ENCODE data around the gene RBM19.
"Not testable (repeated sequence)": the region's sequence is repeated elsewhere in the genome, so short reads cannot be mapped to it uniquely, and the experiment has no call there.

RBM19 gene

GRCh38 chr12:113818283-113818682 lies 147.8 kb downstream of the RBM19 start:
- in situ Hi-C loops (cut with MboI; ENCODE audit: low sequenced_read_pairs, unreplicated experiment), result no loop called here
- DNase-seq (ENCODE audit: low spot score), result no peak
- no peak for TF ChIP-seq CTCF (IDR thresholded peaks at IDR 0.05; ENCODE audit: borderline replicate concordance, control extremely low read depth, extremely low read depth, insufficient read depth, missing control alignments)

GRCh38 chr12:113816866-113817265 lies 149.3 kb downstream of the RBM19 start:
- no peak for TF ChIP-seq CTCF (IDR thresholded peaks at IDR 0.05; ENCODE audit: borderline replicate concordance, control extremely low read depth, extremely low read depth, insufficient read depth, missing control alignments)
- in situ Hi-C loops (cut with MboI; ENCODE audit: low sequenced_read_pairs, unreplicated experiment), result no loop called here
- DNase-seq (ENCODE audit: low spot score), result no peak

DNA sequence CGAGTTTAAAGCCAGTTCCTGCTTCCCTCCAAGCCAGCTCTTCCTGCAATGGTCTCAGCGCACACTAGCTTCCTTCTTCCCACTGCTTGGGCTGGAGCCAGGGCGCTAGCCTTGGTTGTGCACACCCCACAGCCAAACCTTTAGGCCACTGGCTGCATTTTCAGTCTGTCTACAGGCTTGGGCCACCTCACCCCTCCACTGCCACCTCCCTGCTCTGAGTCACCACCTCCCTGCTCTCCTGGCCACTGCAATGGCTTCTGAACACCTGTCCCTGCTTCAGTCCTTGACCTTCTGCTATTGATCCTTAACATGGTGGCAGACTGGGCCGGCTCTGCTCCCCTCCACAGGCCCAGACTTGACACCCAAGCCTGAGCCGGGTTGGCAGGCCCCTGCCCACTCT lies 151.1 kb downstream of the RBM19 start:
- no peak for DNase-seq (ENCODE audit: low spot score)
- in situ Hi-C loops (cut with MboI; ENCODE audit: low sequenced_read_pairs, unreplicated experiment), result no loop called here
- no peak for TF ChIP-seq CTCF (IDR thresholded peaks at IDR 0.05; ENCODE audit: borderline replicate concordance, control extremely low read depth, extremely low read depth, insufficient read depth, missing control alignments)

- in situ Hi-C loops (cut with MboI; ENCODE audit: low sequenced_read_pairs, unreplicated experiment), result no loop called here
- TF ChIP-seq CTCF (IDR thresholded peaks at IDR 0.05; ENCODE audit: borderline replicate concordance, control extremely low read depth, extremely low read depth, insufficient read depth, missing control alignments), result no peak
- no peak for DNase-seq (ENCODE audit: low spot score)
Measured at GRCh38 chr12:113813229-113813541, 152.9 kb downstream of the RBM19 start.

GRCh38 chr12:113812411-113813228 lies 153.5 kb downstream of the RBM19 start:
- in situ Hi-C loops (cut with MboI; ENCODE audit: low sequenced_read_pairs, unreplicated experiment), result no loop called here
- DNase-seq (ENCODE audit: low spot score), result no peak
- no peak for TF ChIP-seq CTCF (IDR thresholded peaks at IDR 0.05; ENCODE audit: borderline replicate concordance, control extremely low read depth, extremely low read depth, insufficient read depth, missing control alignments)

DNA sequence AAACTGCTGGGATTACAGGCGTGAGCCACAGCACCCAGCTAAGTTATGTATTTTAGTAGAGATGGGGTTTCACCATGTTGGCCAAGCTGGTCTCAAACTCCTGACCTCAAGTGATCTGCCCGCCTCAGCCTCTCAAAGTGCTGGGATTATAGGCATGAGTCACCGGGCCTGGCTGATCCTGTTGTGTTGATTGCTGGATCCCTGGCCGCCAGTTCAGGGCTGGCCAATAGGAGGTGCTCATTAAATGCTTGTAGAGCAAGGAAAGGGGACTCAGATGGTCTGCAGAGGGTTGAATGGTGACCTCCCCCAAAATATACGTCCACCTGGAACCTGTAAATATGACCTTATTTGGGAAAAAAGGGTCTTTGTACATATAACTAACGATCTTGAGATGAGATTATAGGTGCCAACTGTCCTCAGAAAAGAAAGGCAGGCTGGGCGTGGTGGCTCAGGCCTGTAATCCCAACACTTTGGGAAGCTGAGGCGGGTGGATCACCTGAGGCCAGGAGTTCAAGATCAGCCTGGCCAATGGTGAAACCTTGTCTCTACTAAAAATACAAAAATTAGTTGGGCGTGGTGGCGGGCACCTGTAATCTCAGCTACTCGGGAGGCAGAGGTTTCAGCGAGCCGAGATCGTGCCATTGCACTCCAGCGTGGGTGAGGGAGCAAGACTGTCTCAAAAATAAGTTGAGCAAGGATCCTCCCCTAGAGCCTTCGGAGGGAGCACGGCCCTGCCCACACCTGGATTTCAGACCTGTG lies 156.5 kb downstream of the RBM19 start:
- in situ Hi-C loops (cut with MboI; ENCODE audit: low sequenced_read_pairs, unreplicated experiment); DNase-seq (ENCODE audit: low spot score): not testable (repeated sequence)

All from GM13976 (cell line).